GM19351 (cell line): ENCODE results near the gene PRICKLE1.

Source experiments
- ATAC-seq: cut with Tn5 transposase; IDR thresholded peaks from one replicate; pipeline ENCODE4 v1.9.1; 2021; ENCODE audit warnings: mild to moderate bottlenecking, moderate library complexity; ENCODE audit not compliant: unreplicated experiment

The PRICKLE1 gene

DNA sequence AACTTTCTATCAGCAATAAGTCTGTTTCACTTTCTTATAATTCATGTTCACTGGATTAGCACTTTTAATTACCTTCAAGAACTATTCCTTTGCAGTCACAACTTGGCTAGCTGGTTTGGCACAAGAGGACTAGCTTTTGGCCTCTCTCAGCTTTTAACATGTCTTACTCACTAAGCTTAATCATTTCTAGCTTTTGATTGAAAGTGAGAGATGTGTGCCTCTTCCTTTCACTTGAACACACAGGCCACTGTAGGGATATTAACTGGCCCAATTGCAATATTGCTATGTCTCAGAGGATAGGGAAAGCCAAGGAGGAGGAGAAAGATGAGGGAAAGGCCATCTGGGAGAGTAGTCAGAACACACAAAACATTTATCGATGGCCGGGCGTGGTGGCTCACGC, 92.7 kb downstream of the PRICKLE1 start:
- no peak for ATAC-seq

DNA sequence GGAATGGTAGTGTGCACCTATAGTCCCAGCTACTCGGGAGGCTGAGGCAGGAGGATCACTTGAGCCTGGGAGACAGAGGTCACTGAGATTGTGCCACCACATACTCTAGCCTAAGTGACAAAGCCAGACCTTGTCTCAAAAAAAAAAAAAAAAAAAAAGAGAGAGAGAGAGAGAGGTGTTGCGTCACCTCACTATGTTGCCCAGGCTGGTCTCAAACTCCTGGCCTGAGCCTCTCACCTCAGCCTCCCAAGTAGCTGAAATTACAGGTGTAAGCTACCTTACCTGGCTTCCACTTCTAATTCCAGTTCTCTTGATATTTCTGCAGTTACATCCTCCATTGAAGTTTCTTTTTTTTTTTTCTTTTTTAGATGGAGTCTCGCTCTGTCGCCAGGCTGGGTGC, 94.3 kb downstream of the PRICKLE1 start:
- no peak for ATAC-seq

DNA sequence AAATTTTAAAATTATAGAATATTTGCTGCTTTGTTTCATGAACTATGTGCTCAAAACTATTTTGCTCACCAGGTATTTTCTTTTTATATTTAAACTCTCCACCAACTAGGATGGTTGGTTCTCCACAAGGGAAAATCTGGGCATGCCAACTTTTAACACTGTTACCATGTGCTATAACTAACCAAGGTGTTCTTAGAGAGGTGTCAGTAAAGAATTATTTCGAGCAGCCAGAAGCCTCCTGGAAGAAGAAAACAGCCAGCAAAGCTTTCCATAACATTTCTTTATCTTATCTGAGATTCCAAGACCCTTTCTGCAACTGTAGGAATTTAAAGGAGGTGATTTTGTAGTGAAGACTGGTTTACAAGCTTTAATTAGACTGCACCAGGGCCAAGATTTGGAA, 97.3 kb downstream of the PRICKLE1 start:
- no peak for ATAC-seq

DNA sequence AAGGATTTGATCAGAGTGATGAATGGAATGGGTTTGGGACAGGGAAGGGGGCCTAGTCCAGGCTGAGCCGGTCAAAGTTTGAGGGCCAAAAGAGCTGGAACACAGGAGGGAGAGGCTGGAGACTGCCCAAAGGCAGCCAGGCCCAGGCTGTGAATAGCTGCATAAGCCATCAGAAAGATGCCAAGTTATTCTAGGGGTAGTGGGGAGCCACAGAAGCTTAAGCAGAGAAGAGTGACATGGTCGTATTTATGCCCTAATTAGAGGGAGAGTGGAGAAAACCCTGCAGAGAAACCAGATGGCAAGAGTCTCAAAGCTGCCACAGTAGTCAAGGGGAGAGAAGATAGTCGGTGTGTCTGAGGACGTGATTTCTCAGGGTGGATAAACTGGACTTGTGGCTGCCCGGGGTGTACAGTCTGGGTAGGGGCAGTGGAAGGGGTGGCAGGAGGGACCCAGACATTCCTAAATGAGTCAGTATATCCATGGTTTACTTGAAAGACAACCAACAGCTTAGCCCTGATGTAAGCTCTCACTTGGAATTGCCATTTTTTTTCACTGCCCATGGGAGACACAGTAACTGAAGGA, 99.2 kb downstream of the PRICKLE1 start:
- ATAC-seq = no peak

DNA sequence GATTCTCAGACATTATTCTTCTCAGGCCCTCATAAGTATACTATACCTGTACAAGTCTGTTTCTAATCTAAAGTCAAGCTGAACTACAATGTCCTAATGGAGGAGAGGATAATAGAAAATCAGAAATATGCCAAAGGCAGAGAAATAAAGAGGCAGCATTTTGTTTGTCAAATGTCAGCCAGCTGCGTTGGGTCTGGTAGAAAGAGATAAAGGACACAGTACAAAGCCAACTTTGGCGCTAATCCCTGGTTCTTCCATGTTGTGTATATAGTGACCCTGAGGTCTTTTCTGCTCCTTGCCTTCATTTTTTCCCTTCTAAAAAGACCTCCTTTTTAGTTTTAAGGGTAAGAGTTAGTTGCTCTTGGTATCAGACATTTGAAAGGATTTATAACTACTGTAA, 103.1 kb downstream of the PRICKLE1 start:
- no peak for ATAC-seq

DNA sequence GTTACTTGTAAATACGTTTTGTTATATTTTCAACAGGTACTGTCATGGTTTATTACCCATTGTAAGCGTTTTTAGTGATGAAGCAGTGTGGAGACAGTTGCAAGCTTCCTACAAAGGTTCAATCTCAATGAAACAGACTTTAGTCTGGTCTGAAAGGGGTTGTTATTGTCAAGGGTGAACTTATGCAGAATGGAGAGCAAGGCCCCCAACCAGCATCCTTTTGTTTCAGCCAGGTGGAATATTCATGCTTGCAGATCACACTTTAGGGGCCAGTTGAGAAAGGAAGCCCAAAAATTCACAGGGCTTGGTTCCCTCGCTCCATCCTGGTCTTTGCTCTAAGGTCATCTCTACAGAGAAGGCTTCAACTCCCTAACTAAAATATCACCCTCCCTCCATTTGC, 103.7 kb downstream of the PRICKLE1 start:
- ATAC-seq = no peak

DNA sequence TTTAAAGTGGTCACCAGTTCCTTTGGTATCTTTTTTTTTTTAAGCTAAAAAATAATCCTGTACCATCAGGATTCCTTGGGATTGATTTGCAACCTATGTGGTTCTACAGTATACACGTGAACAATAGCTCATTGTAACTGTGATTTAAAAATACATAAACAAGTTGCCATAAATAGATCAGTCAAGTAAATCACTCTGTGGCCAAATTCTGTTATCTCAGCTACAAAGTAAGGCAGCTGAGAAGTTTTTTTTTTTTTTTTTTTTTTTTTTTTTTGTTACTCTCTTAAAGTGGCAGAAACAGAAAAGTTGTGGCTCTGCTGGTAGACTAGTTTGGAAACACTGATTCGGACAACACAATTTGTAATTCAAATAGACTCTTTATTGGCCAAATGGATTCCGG, 104.5 kb downstream of the PRICKLE1 start:
- no peak for ATAC-seq

DNA sequence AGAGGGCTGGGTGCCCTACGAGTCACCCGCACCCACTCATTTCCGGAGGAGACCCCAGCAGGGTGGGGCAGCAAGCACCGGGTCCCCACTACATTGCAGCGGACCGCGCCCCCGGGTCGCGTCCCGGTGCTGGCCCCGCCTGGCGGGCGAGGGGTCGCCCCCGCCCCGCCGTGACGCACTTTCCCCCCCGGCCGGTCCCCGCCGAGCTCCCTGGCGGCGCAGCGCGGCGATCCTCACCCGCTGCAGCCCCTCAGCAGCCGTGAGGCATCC, 106.1 kb downstream of the PRICKLE1 start:
- ATAC-seq = peak; percentile 27

DNA sequence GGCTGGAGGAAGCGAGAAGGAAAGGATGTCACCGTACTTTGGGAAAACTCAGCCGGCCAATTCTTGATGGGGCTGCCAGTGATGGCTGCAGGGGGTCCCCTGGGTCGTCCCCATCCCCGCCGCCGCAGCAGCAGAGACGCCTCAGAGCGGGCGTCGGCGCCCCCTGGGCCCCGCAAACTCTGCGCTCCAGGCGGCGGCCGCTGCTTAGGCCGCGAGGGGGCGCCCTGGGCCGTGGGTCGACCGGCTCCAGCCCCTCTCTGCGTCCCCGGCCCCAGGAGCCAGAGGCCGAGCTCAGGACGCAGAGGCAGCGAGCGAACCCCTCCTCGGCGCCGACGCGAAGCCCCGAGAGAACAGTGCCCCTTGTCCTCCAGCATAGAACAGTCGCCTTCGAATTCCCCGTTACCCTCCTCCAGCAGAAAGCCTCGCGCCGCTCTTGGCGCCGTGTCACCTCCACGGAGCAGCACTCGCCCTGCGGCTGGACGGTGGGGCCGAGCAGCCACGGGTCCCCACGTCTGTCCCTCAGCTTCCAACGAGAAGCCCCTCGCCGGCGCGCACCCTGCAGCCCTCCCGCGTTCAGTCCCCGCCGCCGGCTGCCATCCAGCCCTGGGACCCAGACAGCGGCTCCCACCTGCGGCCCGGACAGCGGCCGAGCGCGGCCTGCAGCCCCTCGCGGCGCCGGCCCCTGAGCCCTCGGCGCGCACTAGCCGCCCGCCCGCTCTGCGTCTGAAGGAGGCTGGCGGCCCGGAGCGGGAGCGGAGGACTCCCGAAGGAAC, 106.6 kb downstream of the PRICKLE1 start:
- ATAC-seq = peak; percentile 78

DNA sequence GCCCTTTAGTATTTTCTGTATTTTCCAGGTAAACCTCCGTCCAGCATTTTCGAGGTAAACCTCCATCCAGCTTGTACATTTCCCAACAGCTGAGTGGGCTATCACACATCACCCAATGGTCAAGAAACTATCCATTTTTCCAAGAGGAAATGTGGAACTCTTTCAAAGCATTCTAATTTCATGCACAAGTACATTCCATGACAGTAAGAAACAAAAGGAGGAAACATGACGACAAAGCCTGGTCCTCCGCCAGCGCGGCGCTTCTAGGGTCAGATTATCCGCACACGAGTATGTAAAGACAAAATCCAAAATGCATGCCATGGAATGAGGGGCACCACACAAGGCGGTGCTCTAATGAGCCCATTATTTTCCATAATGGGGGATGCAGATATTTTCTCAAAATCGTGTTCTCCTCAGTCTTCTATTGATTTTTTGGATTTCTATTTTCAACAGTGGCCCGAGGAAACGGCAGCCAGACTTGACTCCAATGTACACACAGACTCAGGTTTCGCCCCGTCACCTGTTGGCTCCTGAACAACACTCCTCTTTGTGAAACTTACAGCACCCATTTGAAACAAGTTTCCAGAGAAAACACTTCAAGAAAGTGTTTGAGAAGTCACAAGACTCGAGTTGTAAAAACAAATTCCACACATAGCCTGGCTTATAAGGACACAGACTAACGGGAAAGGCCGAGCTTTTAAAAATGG, 107.4 kb downstream of the PRICKLE1 start:
- no peak for ATAC-seq

DNA sequence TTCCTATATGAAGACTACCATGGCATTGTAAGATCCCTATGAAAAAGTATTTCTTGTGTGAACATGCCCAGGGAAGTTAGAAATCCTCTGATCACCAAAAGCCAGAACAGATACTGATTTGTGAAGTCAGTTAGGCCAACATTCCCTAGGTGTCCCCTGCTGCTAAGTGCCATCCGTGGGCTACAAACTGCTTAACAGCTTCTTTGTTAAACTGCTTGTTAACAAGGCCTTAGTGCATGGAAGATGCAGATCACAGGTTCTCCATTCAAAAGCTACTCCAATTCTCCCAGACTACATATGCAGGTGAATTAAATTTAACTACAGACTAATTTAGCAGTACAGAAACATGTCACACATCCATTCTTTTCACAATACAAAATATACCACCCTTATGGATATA, 108.2 kb downstream of the PRICKLE1 start:
- no peak for ATAC-seq

DNA sequence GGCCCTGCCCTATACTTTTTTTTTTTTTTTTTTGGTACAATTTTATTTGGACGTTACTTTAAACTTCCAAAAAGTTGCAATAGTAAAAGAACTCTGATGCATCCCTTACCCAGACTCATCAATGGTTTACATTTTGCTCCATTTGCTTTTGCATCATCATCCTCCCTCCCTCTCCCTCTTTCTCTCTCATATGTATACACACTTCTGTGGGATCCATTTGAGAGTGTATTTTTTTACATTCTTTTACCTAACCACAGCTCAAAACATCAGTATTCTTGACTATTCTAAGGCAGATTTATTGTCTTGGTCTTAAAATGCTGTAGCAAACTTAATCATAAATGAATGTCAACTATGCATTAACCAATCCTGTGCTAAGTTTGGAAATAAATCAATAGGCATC, 111.6 kb downstream of the PRICKLE1 start:
- ATAC-seq = no peak

DNA sequence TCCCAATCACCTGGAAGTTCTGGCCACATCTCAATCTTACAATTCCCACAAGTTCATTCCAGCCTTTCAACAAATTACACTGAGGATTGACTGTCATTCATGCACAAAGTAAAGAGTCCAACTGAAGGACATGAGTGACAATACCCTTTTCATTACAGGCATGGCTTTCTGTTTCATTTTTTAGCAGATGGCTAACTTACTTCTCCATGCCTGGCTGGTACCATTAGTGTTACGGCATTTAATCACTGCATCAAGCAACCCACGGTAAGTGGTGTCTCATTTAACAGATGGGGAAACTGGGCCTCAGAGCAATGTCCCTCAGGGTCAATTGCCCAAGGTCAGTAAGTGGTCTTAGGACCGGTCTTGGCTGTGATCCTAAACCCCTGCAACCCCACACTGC, 114.4 kb downstream of the PRICKLE1 start:
- peak; percentile 44 for ATAC-seq

DNA sequence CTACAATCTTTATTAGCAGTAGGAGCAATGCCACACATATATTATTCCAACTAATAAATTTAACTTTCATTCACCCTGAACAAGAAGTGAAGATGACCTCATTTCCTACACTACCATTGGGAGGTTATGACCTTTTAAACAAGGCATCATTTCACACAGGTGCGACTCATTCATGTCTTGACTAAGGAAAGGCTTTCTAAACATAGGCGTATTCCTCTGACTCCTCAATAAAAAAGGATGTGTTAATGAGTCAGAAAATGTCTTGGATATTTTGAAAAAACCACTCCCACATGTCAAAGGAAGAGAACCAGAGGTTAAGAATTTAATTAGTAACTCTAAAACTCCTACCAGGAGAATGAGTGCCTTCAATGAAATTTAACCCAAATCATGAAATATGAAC, 115.2 kb downstream of the PRICKLE1 start:
- ATAC-seq = no peak

DNA sequence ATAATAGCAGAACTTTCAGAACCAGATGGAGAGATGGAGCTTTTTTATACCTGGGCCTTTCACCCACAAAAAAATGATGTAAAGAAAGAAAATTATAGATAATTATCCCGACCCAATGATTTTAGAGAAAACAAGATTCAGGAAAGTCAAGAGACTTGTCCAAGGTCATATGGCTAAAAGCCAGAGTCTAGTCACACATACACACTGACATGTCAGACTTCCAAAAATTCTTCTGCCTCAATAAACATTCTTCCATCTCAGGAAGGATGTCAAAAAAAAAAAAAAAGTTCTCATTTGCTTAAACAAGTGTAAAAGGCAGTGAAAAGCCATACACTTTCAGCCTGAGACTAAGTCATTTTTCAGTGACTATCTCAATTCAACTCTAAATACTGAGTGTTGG, 116.0 kb downstream of the PRICKLE1 start:
- no peak for ATAC-seq

DNA sequence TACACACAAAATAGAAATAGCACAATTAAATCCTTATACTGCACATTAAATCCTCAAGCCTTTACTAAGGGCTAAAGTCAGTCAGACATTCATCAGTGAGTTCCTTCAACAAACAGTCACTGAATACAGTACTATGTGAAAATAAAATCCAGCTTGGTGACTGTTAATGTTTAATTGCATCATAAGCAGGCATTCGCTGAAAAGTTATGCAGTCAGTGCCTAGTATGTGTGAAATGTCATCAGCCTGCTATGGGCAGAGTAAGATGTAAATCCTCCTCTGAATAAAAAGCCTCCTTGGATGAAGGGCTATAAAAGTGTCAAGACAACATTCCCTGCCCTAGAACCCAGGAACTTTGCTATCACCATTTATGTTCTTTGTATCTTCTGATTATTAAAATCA, 116.4 kb downstream of the PRICKLE1 start:
- no peak for ATAC-seq

DNA sequence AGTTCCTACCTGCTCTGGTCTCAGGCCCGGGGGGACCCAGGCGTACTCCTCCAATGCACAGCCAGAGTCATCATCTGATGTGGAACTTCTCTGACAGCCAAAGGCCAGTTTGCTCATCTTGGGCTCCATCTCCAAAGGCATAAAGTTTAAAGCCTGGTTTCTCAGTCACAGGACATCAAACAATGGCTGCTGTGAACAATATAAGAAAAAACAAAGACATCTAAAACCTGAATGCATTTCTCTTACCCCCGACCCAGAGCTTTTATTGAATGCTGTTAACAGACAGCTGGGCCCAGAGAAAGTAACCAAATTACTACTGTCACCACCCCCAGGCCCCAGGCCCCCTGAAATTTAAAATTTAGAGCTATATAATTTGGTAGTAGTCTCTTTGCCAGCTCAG, 117.2 kb downstream of the PRICKLE1 start:
- no peak for ATAC-seq

DNA sequence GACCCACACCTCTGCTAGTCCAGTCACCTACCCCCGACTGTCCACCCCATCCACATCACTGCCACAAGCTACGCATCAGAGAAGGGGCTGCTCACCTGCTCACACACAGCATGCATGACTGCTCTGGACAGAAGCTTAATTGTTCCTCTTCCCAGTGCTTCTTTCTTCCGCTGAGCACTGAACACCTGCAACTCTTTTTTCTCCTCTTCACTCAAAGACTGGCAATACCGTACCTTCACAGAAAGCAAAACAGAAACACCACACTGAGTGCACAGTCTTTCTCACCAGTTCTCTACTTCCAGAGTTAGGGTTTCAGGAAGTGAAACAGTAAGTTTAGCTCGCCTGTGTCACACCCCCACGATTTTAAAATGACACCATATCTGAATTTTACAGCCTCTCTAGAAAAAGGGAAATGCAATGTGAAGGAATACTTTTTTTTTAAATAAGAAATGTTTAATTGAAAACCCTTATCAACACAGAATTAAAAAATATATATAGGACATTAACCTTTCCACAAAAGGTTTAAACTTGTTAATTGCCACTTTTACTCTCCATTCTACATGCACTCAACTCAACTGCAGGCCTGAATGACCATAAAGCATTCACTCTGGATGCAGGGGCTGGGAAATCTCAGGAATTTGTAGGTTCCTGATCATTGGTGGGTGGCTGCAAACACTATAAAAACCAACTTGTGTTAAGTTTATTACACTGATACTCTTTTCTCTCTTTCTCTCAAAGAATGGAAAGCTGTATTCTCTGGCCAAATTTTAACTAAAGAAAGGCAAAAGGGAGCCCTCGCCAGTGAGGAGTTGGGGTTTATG, 120.0 kb downstream of the PRICKLE1 start:
- ATAC-seq = peak; percentile 96

DNA sequence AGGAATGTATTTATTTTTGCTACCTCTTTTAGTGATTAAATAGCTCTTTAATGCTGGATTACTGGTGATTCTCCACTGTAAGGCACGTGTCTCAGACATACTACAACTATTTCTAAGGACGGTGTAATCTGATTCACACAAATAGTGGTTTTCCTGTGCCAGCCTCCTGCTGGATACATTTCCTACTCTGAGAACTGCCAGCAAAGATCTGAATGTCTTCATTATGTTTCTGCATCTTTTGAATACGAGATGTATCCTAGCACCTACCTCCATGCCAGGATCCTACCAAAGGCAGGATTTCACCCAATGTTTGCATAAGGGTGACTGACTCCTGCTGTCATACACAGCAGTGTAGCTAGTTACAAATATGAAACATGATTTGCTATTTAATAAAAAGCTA, 120.6 kb downstream of the PRICKLE1 start:
- ATAC-seq = peak; percentile 5

DNA sequence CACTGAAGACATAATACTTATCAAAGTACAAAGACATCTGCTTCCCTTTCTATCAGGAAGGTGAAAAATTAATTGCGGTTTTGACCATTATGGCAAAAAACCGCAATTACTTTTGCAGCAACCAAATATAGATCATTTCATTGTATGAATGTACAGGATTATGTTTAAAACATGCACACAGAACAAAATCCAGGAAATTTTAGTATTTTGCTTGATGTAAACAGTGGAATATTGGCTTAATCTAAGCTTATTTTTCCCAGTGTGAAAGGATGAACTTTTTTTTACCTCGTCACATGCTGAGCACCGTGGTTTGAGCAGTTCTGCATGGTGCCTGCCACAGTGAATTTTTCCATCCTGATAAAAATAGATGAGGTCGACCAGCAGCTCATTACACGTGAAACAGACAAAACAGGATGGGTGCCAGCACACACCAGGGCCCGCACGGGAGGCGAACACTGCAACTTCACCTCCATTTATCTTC, 121.2 kb downstream of the PRICKLE1 start:
- no peak for ATAC-seq

DNA sequence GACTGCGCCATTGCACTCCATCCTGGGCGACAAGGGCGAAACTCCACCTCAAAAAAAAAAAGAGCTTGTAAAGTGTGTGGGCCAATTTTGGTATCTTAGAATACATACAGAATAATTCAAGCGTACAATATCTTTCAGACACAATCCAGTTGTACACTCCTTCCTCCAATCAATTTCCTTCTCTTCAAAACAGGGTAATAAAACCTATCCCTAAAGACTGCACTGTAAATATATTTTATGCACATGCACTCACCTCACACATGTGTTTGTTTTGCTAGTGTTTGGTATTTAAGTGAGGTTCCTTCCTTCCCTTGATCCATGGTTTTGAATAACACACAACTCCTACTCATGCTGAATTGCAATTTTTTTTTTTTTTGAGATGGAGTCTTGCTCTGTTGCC, 125.9 kb downstream of the PRICKLE1 start:
- ATAC-seq = no peak

DNA sequence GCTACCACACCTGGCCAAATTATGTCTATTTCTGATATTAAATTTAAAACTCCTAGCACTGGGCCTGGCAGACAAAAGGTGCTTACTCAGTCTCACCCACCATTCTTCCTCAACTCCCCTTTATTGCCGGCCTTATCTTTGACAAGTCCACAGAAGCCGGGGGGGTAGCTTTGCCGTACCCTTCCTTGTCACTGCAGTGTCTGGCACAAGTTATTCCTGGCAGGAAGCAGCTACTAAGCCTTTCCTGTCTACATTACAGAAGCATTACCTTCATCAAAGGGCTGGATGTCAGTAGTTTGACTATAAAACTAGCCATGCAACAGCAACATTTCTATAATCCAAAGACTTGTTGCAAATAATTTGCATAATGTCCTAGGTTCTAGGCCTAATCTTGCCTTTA, 127.1 kb downstream of the PRICKLE1 start:
- no peak for ATAC-seq
